ENCODE results near the gene SYNDIG1.

SYNDIG1 gene

DNA sequence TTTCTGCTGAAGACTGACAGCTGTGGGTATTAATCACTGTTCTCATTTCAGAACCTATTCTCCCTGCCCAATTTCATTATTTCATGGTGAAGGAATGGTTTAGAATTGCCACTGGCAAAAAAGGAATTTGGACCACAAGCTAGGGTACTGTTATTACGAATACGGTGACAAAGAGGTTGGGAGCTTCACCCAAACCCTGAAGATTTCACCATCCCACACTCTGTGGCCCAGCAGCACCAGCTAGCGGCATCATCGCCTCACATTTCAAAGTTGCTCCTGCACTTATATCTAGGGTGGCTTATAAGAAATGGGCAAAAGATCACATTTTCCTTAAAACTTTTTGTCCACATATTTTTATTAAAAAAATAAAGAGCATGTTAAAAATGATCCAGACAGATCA is 236.1 kb downstream of the SYNDIG1 start:
- no peak for DNase-seq (ENCODE audit: low read depth in 1 of 2, low spot score in 1 of 2)

DNA sequence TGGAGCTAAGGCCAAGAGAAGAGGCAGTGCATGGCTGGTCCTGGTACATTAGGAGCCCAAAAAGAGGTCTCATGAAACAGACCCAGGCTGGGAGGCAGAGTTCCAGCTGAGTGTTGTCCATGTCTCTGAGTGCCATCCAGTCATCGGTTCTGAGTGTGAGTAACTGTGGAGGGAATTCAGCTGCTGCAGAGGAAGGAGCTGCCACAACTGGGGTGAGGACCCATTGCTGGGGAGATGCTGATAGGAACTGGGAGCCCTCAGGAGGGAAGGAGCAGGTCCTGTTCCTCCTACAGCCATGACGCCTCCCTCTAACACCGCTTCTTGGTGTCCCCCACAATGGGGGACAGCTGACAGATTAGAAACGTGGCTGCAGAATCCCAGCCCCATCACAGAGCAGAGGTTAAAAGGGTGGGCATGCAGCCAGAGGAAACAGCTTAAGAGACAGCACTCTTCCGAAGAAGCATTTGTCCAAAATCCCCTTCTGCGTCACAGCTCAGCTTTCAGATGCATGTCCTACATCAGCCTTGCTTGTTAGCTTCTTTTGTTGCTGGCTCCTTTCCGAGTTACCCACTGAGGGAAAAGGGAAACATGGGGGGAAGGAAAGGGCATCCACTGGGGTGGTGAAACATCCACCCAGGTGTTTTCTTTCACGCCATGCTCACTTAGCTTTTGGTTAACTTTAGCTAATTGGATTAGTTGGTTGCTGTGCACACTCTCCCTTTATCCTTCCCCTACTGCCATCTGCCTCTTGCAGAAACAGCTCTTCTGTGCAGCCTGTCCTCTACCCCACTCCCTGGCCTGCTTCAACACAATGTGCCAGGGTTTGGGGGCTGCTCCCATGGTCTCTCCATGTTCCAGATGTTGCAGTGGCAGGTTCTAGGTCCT is 239.2 kb downstream of the SYNDIG1 start:
- no peak for DNase-seq (ENCODE audit: low read depth in 1 of 2, low spot score in 1 of 2)

Measured in stimulated activated CD4-positive, alpha-beta T cell treated with anti-CD3 and anti-CD28 coated beads, Interleukin-15, amount 100 ng/mL, for 1 hour (primary cell).